ENCODE data around the gene ELMOD3. TPM values are rescaled to one million over a fixed set of nuclear protein-coding genes. Genes with fewer than 3 reads are reported as not detected.

The ELMOD3 gene
- polyA plus RNA-seq, 3 donors, result 6.1 to 53.3 (median 7.2) TPM

- H3K9ac ChIP-seq (ENCODE audit: insufficient read depth, low read length, poor library complexity, severe bottlenecking), result peak overlapping the region; percentile 83
- Mint-ChIP-seq H3K9me3 (no peaks in the 10 kb centered on the region), H3K4me1 (peaks cover 59% of the 10 kb centered on the region), H3K36me3 (no peaks in the 10 kb centered on the region), H3K27me3 (ENCODE audit: low read depth in 3 of 3) (peaks cover 0 to 7% (median 2%) of the 10 kb centered on the region in 3 donors), H3K4me3 (peak overlapping the region; percentile 68 to 76), H3K27ac (peak overlapping the region; percentile 98 to 100 (median 99))
- H2AFZ ChIP-seq (ENCODE audit: insufficient read depth, low read depth, low read length, poor library complexity, severe bottlenecking), result peak overlapping the region; percentile 57
- peaks cover 57 to 66% of the 10 kb centered on the region in 2 donors for H3K4me1 ChIP-seq (ENCODE audit: control insufficient read depth in 1 of 2, insufficient read depth in 2 of 2, low read length in 2 of 2)
- peak; percentile 96 for DNase-seq
- peak overlapping the region; percentile 71 for H3K4me2 ChIP-seq (replicated peaks; ENCODE audit: extremely low read depth, low read length, poor library complexity, severe bottlenecking)
- H3K36me3 ChIP-seq (replicated peaks in 1 of 2; ENCODE audit: control insufficient read depth in 1 of 2, insufficient read depth in 2 of 2, low read length in 2 of 2), result no peaks in the 10 kb centered on the region
- intact Hi-C loops (cut with micrococcal nuclease), result loop anchor here (5.0 kb wide), 2 partner anchors 60 to 100 kb away; partner anchors contain the start of gene MAT2A (in 2 of the 2)
- H3K9me3 ChIP-seq (replicated peaks in 1 of 2; ENCODE audit: control insufficient read depth in 1 of 2, insufficient read depth in 1 of 2, low read length in 2 of 2), result no peaks in the 10 kb centered on the region
- no peaks in the 10 kb centered on the region for H3K27me3 ChIP-seq (ENCODE audit: control insufficient read depth in 2 of 2, insufficient read depth in 2 of 2, low read length in 2 of 2)
- TF ChIP-seq CTCF (IDR thresholded peaks at IDR 0.05), result no peak
- no peaks in the 10 kb centered on the region for H4K20me1 ChIP-seq (ENCODE audit: insufficient read depth, low read length)
- WGBS (ENCODE audit: insufficient coverage), result 0% methylated on average over 53 of the region's 64 CpGs
- H3K79me2 ChIP-seq (ENCODE audit: insufficient read depth, low read length), result no peaks in the 10 kb centered on the region
- peak overlapping the region in 2 of 3 experiments; percentile 12 to 38 for H3K4me3 ChIP-seq (replicated peaks in 1 of 3; ENCODE audit: low read depth in 2 of 3, low read length in 3 of 3)
- H3K27ac ChIP-seq (ENCODE audit: low read depth in 1 of 2, low read length in 2 of 2), result peak overlapping the region; percentile 92 to 98
Observed at GRCh38 chr2:85437488-85438200, 83.1 kb downstream of the ELMOD3 start.

GRCh38 chr2:85438201-85439024 is 83.8 kb downstream of the ELMOD3 start:
- H3K27ac Mint-ChIP-seq, result peak overlapping the region; percentile 98 to 100 (median 99)
- intact Hi-C loops (cut with micrococcal nuclease), result loop anchor here (5.0 kb wide), 2 partner anchors 59 to 99 kb away; partner anchors contain the start of gene MAT2A (in 2 of the 2)

More at GRCh38 chr2:85438201-85439024, 83.8 kb downstream of the ELMOD3 start:
- H3K27me3 ChIP-seq (ENCODE audit: control insufficient read depth in 2 of 2, insufficient read depth in 2 of 2, low read length in 2 of 2), result no peaks in the 10 kb centered on the region
- no peaks in the 10 kb centered on the region for H3K79me2 ChIP-seq (ENCODE audit: insufficient read depth, low read length)
- peak overlapping the region; percentile 71 for H3K4me2 ChIP-seq (replicated peaks; ENCODE audit: extremely low read depth, low read length, poor library complexity, severe bottlenecking)
- H2AFZ ChIP-seq (ENCODE audit: insufficient read depth, low read depth, low read length, poor library complexity, severe bottlenecking), result peak overlapping the region; percentile 41
- 18% methylated on average over 5 of the region's 19 CpGs for WGBS (ENCODE audit: insufficient coverage)
- Mint-ChIP-seq H3K4me1 (peaks cover 59% of the 10 kb centered on the region), H3K36me3 (no peaks in the 10 kb centered on the region), H3K4me3 (peak overlapping the region; percentile 68 to 76), H3K9me3 (no peaks in the 10 kb centered on the region), H3K27me3 (ENCODE audit: low read depth in 3 of 3) (peaks cover 0 to 7% (median 7%) of the 10 kb centered on the region in 3 donors)
- H3K9me3 ChIP-seq (replicated peaks in 1 of 2; ENCODE audit: control insufficient read depth in 1 of 2, insufficient read depth in 1 of 2, low read length in 2 of 2), result no peaks in the 10 kb centered on the region
- peak overlapping the region; percentile 83 for H3K9ac ChIP-seq (ENCODE audit: insufficient read depth, low read length, poor library complexity, severe bottlenecking)
- peak overlapping the region in 2 of 3 experiments; percentile 12 to 38 for H3K4me3 ChIP-seq (replicated peaks in 1 of 3; ENCODE audit: low read depth in 2 of 3, low read length in 3 of 3)
- H3K36me3 ChIP-seq (replicated peaks in 1 of 2; ENCODE audit: control insufficient read depth in 1 of 2, insufficient read depth in 2 of 2, low read length in 2 of 2), result no peaks in the 10 kb centered on the region
- H3K4me1 ChIP-seq (ENCODE audit: control insufficient read depth in 1 of 2, insufficient read depth in 2 of 2, low read length in 2 of 2), result peaks cover 57 to 65% of the 10 kb centered on the region in 2 donors
- no peak for TF ChIP-seq CTCF (IDR thresholded peaks at IDR 0.05)
- peak in 2 of 3 donors; percentile 57 to 65 for DNase-seq
- H4K20me1 ChIP-seq (ENCODE audit: insufficient read depth, low read length), result no peaks in the 10 kb centered on the region
- peak overlapping the region; percentile 92 to 98 for H3K27ac ChIP-seq (ENCODE audit: low read depth in 1 of 2, low read length in 2 of 2)
